IMR-90 (cell line): ENCODE measurements around the gene TEDC2. TPM values are rescaled to one million over a fixed set of nuclear protein-coding genes. Genes with fewer than 3 reads are reported as not detected.

ENCODE experiments used
- ATAC-seq: fragments of 200-7000 bp; cut with Tn5 transposase; 2 replicates; pipeline ENCODE4 v1.9.1; 2020; ENCODE audit warnings: low read depth, mild to moderate bottlenecking, moderate library complexity
- BruUV-seq: library from RNA; stranded (reverse); fragments of 400-500 nt; replicated peaks from 2 replicates; lab custom pipeline; 2021; lab: Mats Ljungman, UMichigan
- CTCF ChIA-PET: fragments of 300-600 bp; formaldehyde crosslinking; extraction: SDS; loops from one replicate; lab custom pipeline; 2021; ENCODE audit warnings: antibody characterized with exemption; lab: Yijun Ruan, JAX
- POLR2A ChIA-PET: fragments of 300-600 bp; sonication (Branson Sonifier 250); formaldehyde crosslinking; loops from one replicate; lab custom pipeline; 2022; ENCODE audit warnings: antibody characterized with exemption; ENCODE audit not compliant: unreplicated experiment; lab: Charles Lee
- DNase-seq: peaks from one replicate; pipeline ENCODE4 v3.0.0; 2013
- H2AFZ ChIP-seq: replicated peaks from 2 replicates; pipeline ENCODE3; 2013; ENCODE audit warnings: low read length, mild to moderate bottlenecking; ENCODE audit not compliant: poor library complexity
- H2AK5ac ChIP-seq: 2 replicates; pipeline ENCODE4 v1.6.1; 2013; ENCODE audit warnings: low read depth, low read length, inconsistent platforms
- H2AK9ac ChIP-seq: replicated peaks from 2 replicates; pipeline ENCODE3; 2013; ENCODE audit warnings: mild to moderate bottlenecking, low read depth, low read length, moderate library complexity; ENCODE audit not compliant: poor library complexity
- H2BK120ac ChIP-seq: 2 replicates; pipeline ENCODE4 v1.6.1; 2013; ENCODE audit warnings: low read depth, low read length, inconsistent platforms
- H2BK15ac ChIP-seq: 3 replicates; pipeline ENCODE4 v1.6.1; 2013; ENCODE audit warnings: low read depth, low read length, inconsistent platforms
- H2BK20ac ChIP-seq: 2 replicates; pipeline ENCODE4 v1.6.1; 2013; ENCODE audit warnings: low read depth, mild to moderate bottlenecking, inconsistent platforms, low read length, moderate library complexity
- H2BK5ac ChIP-seq: 2 replicates; pipeline ENCODE4 v1.6.1; 2013; ENCODE audit warnings: mild to moderate bottlenecking, low read depth, low read length, inconsistent platforms; ENCODE audit not compliant: poor library complexity, severe bottlenecking
- H3K14ac ChIP-seq: replicated peaks from 2 replicates; pipeline ENCODE4 v1.6.1; 2013; ENCODE audit warnings: low read depth, low read length, inconsistent platforms
- H3K18ac ChIP-seq: 2 replicates; pipeline ENCODE4 v1.6.1; 2013; ENCODE audit warnings: low read depth, low read length, control low read depth
- H3K23ac ChIP-seq: 2 replicates; pipeline ENCODE4 v1.6.1; 2013; ENCODE audit warnings: low read depth, low read length, inconsistent platforms
- H3K27ac ChIP-seq: 2 replicates; pipeline ENCODE4 v1.5.1; 2013; ENCODE audit warnings: mild to moderate bottlenecking, control low read depth, low read length; ENCODE audit not compliant: insufficient read depth
- H3K27me3 ChIP-seq: 2 replicates; pipeline ENCODE4 v1.6.1; 2013; ENCODE audit warnings: low read length; ENCODE audit not compliant: control insufficient read depth, insufficient read depth
- H3K36me3 ChIP-seq: 2 replicates; pipeline ENCODE4 v1.6.1; 2013; ENCODE audit warnings: low read length, mixed read lengths; ENCODE audit not compliant: control insufficient read depth, insufficient read depth
- H3K4ac ChIP-seq: 2 replicates; pipeline ENCODE4 v1.6.1; 2013; ENCODE audit warnings: low read depth, low read length, inconsistent platforms
- H3K4me1 ChIP-seq: 2 replicates; pipeline ENCODE4 v1.6.1; 2013; ENCODE audit warnings: low read length, mixed read lengths; ENCODE audit not compliant: control insufficient read depth, insufficient read depth
- H3K4me2 ChIP-seq: 2 replicates; pipeline ENCODE4 v1.6.1; 2013; ENCODE audit warnings: low read depth, mild to moderate bottlenecking, control low read depth, low read length, moderate library complexity
- H3K4me3 ChIP-seq: 2 replicates; pipeline ENCODE4 v1.5.1; 2013; ENCODE audit warnings: low read depth, mild to moderate bottlenecking, control low read depth, low read length, moderate library complexity; ENCODE audit not compliant: insufficient read depth
- H3K56ac ChIP-seq: 2 replicates; pipeline ENCODE4 v1.6.1; 2013; ENCODE audit warnings: low read length, inconsistent platforms; ENCODE audit not compliant: insufficient read depth; ENCODE audit errors: extremely low read depth
- H3K79me1 ChIP-seq, 2 experiments: 2 replicates each; pipeline ENCODE4 v1.6.1; 2013; ENCODE audit warnings: low read length in 2 of 2, inconsistent platforms in 1 of 2, low read depth in 1 of 2
- H3K9ac ChIP-seq: 2 replicates; pipeline ENCODE4 v1.6.1; 2013; ENCODE audit warnings: low read depth, low read length, control low read depth
- H3K9me1 ChIP-seq: 2 replicates; pipeline ENCODE4 v1.6.1; 2013; ENCODE audit warnings: low read length, inconsistent platforms; ENCODE audit not compliant: insufficient read depth
- H3K9me3 ChIP-seq: 2 replicates; pipeline ENCODE4 v1.6.1; 2013; ENCODE audit warnings: low read length; ENCODE audit not compliant: control insufficient read depth, insufficient read depth
- H4K20me1 ChIP-seq: 2 replicates; pipeline ENCODE4 v1.6.1; 2013; ENCODE audit warnings: low read length, inconsistent platforms; ENCODE audit not compliant: insufficient read depth
- H4K5ac ChIP-seq: 2 replicates; pipeline ENCODE4 v1.6.1; 2013; ENCODE audit warnings: mild to moderate bottlenecking, low read depth, low read length, control low read depth
- H4K8ac ChIP-seq, 2 experiments: 2 replicates each; pipeline ENCODE4 v1.6.1; 2013; ENCODE audit warnings: low read depth in 2 of 2, low read length in 2 of 2, control low read depth in 1 of 2, inconsistent platforms in 1 of 2
- H4K91ac ChIP-seq: 2 replicates; pipeline ENCODE4 v1.6.1; 2013; ENCODE audit warnings: low read depth, low read length, inconsistent platforms; ENCODE audit not compliant: insufficient read depth
- CHD1 ChIP-seq: IDR thresholded peaks from 2 replicates; pipeline ENCODE4 v1.6.1; 2012; ENCODE audit warnings: low read depth, low read length, improper control_type of control experiment
- NFE2L2 ChIP-seq: fragments of 150-350 bp; IDR thresholded peaks from 2 replicates; pipeline ENCODE4 v1.6.1; 2016; ENCODE audit warnings: low read depth, mild to moderate bottlenecking, low read length
- WGBS, 2 experiments: methylation state at CpG; one replicate each; pipeline versions ENCODE4 v1.1.5 to v1.1.7; 2013; ENCODE audit warnings: missing lambda C conversion rate in 2 of 2; ENCODE audit not compliant: insufficient read length in 1 of 2; ENCODE audit errors: extremely low coverage in 2 of 2; 5-methylcytosine and 5-hydroxymethylcytosine counted together
- dilution Hi-C: fragments of 300-500 bp; cut with HindIII; formaldehyde crosslinking; loops from one replicate; pipeline ENCODE4 v1.14.3; 2018; ENCODE audit warnings: low sequenced_read_pairs; ENCODE audit not compliant: unreplicated experiment
- in situ Hi-C: fragments of 300-500 bp; cut with MboI; formaldehyde crosslinking; loops from 3 replicates; pipeline ENCODE4 v1.14.3; 2019; ENCODE audit warnings: low sequenced_read_pairs, inconsistent platforms, mixed read lengths
- intact Hi-C: fragments of 100-400 bp; cut with micrococcal nuclease; formaldehyde crosslinking; loops from 2 replicates; pipeline ENCODE4 v1.10.0; 2022
- polyA plus RNA-seq, 3 experiments: library from polyadenylated mRNA; depleted of rRNA; stranded (reverse); fragments of >200 nt; gene quantifications; 2 replicates each; pipeline ENCODE4 v1.2.3, GENCODE V29; 2012; ENCODE audit warnings: low replicate concordance in 1 of 3
- total RNA-seq: library from RNA; depleted of rRNA; stranded (reverse); fragments of >200 nt; gene quantifications from 2 replicates; pipeline ENCODE4 v1.2.3, GENCODE V29; 2012

TEDC2 gene
- total and polyA plus RNA-seq, 2 of the 4 experiments (the other 2 are of a cell fraction), result 3.6 to 7.3 TPM

DNA sequence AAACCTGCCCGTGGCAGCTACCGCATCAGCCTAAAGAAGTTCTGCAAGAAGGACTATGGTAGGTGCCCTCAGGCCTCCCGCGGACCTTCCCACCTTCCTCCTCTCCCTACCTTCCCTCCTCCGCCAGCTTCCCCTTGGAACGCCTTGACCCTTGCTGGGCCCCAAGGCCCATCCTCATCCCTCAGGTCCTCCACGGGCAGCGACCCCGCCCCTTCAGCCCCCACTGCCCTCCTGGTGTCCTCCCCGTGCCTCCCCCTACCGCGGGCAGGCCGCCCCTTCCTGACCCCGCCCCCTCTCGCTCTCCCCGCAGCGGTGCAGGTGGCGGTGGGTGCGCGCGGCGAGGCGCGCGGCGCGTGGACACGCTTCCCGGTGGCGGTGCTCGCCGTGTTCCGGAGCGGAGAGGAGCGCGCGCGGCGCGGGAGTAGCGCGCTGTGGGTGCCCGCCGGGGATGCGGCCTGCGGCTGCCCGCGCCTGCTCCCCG is 13.6 kb downstream of the TEDC2 start:
- Histone ChIP-seq H3K9me3 (no peaks in the 10 kb centered on the region), H3K9me1 (peaks cover 3% of the 10 kb centered on the region; the same call in 1 of the 2 replicates), H2BK120ac (no peak overlapping the region), H3K4me1 (peaks cover 18% of the 10 kb centered on the region), H3K14ac (no peak overlapping the region), H4K20me1 (peaks cover 25% of the 10 kb centered on the region), H2BK15ac (no peak overlapping the region), H4K5ac (no peak overlapping the region), H2AK9ac (peak overlapping the region; percentile 17), H3K4me3 (peak overlapping the region; percentile 29; the same call in 1 of the 2 replicates), H2AK5ac (peak overlapping the region; percentile 23; the same call in 1 of the 2 replicates), H3K27me3 (no peaks in the 10 kb centered on the region; the same call in 1 of the 2 replicates), H3K4ac (no peak overlapping the region), H2BK20ac (no peak overlapping the region), H3K23ac (no peak overlapping the region), H3K27ac (no peak overlapping the region; the same call in 1 of the 2 replicates), H2AFZ (peak overlapping the region; percentile 69), H2BK5ac (no peak overlapping the region), H3K56ac (no peak overlapping the region), H3K18ac (no peak overlapping the region), H3K36me3 (no peaks in the 10 kb centered on the region), H3K9ac (no peak overlapping the region), H4K91ac (no peak overlapping the region), H3K4me2 (peak overlapping the region; percentile 68), H3K79me1 (peaks cover 10 to 50% of the 10 kb centered on the region in 2 experiments; a peak in 3 of 4 replicates), H4K8ac (no peak overlapping the region)
- no peak for ATAC-seq
- no peak for DNase-seq
- intact Hi-C loops, result no loop called here
- dilution Hi-C loops, result no loop called here
- WGBS, 2 experiments, result 16% methylated on average over 12 of the region's 49 CpGs; no CpG with 5 or more reads in 1 of the 2 experiments
- CTCF ChIA-PET, result no interaction called here
- TF ChIP-seq NFE2L2 (no peak), CHD1 (no peak)
- POLR2A ChIA-PET, result no interaction called here
- in situ Hi-C loops, result no loop called here
- no TSS peak for BruUV-seq
